Cardiac septum (tissue), 1 donor: ENCODE results near the gene ALAS2. TPM values are rescaled to one million over a fixed set of nuclear protein-coding genes. Genes with fewer than 3 reads are reported as not detected.
"Not testable (repeated sequence)": the region's sequence is repeated elsewhere in the genome, so short reads cannot be mapped to it uniquely, and the experiment has no call there.

Experiments
- DNase-seq: peaks from one replicate; pipeline ENCODE4 v3.0.0-alpha.2; 2020; ENCODE audit warnings: low spot score
- intact Hi-C: fragments of 100-400 bp; cut with DNase I; formaldehyde crosslinking; loops from one replicate; pipeline ENCODE4 v1.14.0; 2022
- long read RNA-seq: library from polyadenylated mRNA; unstranded; transcript quantifications from one replicate; pipeline ENCODE4 v2.0.0, GENCODE V29; 2021
- total RNA-seq: library from RNA; stranded (reverse); fragmentation: NEBNext Ultra II Directional; extraction: Animal tissue kit (Norgen Biotek cat#: 25700); gene quantifications from one replicate; pipeline ENCODE4 v1.2.1, GENCODE V29; 2021
- donor health status: DM: no; HTN: no; CAD: no.

Gene ALAS2, protein sequence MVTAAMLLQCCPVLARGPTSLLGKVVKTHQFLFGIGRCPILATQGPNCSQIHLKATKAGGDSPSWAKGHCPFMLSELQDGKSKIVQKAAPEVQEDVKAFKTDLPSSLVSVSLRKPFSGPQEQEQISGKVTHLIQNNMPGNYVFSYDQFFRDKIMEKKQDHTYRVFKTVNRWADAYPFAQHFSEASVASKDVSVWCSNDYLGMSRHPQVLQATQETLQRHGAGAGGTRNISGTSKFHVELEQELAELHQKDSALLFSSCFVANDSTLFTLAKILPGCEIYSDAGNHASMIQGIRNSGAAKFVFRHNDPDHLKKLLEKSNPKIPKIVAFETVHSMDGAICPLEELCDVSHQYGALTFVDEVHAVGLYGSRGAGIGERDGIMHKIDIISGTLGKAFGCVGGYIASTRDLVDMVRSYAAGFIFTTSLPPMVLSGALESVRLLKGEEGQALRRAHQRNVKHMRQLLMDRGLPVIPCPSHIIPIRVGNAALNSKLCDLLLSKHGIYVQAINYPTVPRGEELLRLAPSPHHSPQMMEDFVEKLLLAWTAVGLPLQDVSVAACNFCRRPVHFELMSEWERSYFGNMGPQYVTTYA
- total RNA-seq, result 5.6 TPM
- long read RNA-seq, partial matches to known transcripts, result 1 of 2 reads
- long read RNA-seq, other reads (novel, unspliced or antisense), result 0 of 2 reads

DNA sequence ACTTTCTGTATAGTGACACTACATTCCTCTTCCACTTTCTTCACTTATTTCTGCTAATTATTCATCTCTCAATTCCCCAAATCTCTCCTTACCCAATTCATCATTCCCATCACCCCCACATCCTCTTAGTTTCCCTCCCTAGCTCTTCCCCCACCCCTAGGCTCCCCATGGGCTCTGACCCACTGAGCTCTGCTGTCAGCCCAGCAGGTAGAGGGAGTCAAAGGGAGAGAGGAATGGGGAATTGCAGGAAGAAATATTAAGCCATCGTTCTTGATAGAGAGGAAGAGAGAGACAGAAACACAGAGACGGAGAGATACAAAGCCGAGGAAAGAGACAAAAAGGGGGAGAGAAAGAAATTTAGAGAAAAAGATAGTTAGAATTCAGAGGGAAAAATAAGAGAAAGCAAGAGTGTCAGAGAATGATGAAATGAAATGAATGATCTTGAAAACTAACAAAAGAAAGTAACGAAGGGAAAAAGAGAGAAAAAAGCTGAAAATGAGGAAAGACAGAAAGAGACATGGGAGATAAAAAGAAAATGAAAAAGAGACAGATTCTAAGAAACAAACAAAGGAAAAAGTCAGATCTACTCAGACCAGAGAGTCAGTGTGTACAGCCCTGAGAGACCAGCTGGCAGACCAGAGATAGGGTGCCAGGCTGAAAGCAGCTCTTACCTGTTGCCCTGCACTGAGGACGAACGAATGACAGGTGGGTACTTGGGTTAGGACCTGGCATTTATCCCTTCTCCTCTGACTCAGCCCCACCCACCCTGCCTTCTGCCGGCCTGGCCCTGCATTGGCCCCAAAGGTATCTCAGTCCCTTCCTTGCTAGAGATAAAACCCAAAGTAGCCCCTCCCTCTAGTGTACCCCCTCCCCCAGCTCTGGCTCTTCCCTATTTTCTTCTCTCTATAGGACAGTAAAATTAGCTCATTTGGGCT, at the start of gene ALAS2:
Gene ALAS2 (minus strand): TSS at position 707 of the 935 bp plus-strand sequence. CDS start 4,977 bp downstream, outside the sequence.
- intact Hi-C loops, result no loop called here
- DNase-seq, result no peak

DNA sequence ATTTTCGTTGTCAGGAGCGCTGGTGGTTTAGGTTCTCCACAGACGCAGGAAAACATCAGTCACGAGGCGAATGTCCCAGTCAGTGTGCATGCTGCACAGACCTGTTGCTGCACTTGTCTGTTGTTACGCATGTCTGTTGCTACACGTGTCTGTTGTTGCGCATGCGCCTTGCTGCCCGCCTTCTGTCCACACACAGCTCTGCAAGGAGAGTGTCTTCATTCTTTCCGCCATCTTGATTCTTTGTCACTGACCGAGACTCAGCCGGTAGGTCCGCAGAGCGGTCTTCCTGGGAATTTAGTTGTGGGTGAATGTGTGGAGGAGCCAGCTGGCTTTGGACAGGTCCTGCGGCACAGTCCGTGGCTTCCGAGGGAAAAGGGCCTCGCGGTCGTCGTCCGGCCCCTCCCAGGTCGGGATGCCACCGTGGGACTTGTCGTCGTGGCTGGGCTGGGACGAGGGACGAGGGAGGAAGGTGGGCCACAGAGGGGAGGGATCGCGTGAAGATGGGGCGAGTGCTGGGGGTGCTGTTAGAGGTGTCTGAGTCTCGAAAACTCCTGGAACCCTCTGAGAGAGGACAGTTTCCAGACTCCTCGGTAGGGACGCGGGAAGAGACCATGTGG, 44.2 kb upstream of the ALAS2 start, which contains the start of gene PAGE2B:
Gene PAGE2B (plus strand): TSS at position 180 of the 617 bp plus-strand sequence. CDS start 1,012 bp downstream, outside the sequence.
- DNase-seq, result no peak
- intact Hi-C loops, result no loop called here

DNA sequence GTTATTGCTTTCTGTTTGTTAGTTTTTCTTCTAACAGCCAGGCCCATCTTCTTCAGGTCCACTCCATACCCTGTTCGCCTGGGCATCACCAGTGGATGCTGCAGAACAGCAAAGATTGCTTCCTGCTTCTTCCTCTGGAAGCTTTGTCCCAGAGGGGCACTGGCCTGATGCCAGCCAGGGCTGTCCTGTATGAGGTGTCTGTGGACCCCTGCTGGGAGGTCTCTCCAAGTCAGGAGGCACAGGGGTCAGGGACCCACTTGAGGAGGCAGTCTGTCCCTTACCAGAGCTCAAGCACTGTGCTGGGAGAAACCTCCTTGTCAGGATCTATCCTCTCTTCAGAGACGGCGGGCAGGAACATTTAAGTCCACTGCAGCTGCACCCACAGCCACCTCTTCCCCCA, 41.5 kb upstream of the ALAS2 start:
- intact Hi-C loops, result no loop called here
- DNase-seq, result no peak

DNA sequence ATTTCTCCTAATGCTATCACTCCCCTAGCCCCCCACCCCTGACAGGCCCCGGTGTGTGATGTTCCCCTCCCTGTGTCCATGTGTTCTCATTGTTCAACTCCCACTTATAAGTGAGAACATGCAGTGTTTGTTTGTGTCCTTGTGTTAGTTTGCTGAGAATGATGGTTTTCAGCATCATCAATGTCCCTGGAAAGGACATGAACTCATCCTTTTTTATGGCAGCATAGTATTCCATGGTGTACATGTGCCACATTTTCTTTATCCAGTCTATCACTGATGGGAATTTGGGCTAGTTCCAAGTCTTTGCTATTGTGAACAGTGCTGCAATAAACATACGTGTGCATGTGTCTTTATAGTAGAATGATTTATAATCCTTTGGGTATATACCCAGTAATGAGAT, 36.4 kb upstream of the ALAS2 start:
- DNase-seq, intact Hi-C loops: not testable (repeated sequence)

GRCh38 chrX:55057675-55058249, 27.0 kb upstream of the ALAS2 start:
- intact Hi-C loops, result loop anchor here (10.0 kb wide), 2 partner anchors 163 to 1743 kb away; no protein-coding TSS in a partner anchor
- no peak for DNase-seq

DNA sequence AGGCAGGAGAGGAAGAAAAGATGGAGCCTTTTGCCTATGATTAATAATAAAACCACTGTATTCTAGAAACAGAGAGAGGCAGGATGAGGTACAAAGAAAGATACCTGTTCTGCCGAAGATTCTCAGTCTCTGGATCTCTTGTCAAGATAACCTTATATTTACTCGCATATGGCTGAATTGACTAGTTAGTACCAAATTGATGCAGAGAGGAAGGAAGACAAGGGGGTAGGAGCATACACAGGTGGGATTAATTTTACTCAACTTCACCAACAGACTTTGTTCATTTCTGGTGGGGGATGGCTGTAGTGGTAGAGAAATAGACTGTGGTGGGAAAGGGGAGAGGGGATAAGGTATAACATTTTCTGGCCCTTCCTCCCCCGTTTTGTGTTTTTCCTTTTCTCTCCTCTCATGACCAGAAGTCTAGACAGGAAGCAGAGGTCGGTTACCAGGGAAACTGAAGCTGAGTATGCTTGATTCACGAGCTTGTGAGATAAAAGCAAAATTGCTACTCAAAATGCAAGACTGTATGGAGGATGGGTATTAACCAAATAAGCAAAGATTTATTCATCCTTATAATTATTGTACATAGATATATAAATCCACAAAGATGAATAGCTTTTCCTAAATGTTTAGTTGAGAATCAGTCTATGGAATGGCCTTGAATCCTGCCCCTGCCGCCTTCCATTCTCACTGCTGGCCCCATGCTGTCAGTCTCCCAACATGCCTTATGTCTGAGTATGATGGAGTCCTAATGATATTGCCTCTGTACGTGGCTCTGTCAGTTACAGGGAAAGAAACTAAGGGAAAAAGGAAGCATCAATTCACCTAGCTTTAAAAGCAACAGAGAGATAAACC, 26.3 kb upstream of the ALAS2 start:
- intact Hi-C loops, result loop anchor here (10.0 kb wide), 2 partner anchors 162 to 1742 kb away; no protein-coding TSS in a partner anchor

GRCh38 chrX:55050599-55050998, 19.8 kb upstream of the ALAS2 start:
- intact Hi-C loops, result loop anchor here (10.0 kb wide), 2 partner anchors 156 to 1736 kb away; no protein-coding TSS in a partner anchor
- not testable (repeated sequence) for DNase-seq

More for the DNA sequence above, 26.3 kb upstream of the ALAS2 start:
- DNase-seq, result no peak

GRCh38 chrX:55041514-55041913, 10.7 kb upstream of the ALAS2 start:
- DNase-seq, result no peak
- intact Hi-C loops, result no loop called here

GRCh38 chrX:55039471-55039870, 8.7 kb upstream of the ALAS2 start:
- intact Hi-C loops, result no loop called here
- DNase-seq, result no peak

DNA sequence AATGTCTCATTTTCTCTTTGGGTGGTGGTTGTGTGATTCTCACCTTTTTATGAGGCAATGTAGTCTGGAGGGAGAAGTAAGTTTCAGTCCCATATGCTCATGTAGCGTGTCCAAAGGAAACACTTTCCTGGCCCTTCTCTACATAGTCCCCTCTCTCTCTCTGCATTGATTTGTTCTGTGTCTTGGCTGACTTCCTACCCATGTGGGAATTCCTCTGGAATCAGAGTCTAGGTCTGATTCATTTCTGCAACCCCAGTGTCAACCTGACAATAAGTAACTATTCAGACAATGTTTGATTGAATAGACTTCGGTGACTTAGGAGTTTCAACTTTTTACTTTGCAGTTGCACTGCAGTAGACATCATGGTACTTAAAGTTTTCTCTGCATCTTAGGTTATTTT, 2.7 kb upstream of the ALAS2 start:
- DNase-seq, result no peak
- intact Hi-C loops, result no loop called here

DNA sequence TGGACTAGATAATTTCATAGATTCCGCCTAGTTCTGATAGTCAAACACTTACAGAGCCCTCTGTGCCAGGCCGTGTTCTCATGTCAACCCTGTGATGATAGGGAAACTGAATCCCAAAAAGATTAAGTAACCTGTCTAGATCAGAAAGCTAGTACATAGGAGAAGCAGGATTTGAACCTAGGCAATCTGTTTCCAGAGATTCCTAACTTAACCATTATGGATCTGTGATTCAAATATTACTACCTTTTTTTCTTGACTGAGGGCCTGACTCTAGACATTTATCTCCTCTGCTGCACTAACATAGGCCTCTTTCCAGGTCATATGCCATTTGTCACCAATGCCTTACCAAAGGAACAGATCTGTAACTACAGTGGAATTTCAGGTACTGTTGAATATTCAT, 1.5 kb downstream of the ALAS2 start:
- intact Hi-C loops, result no loop called here

GRCh38 chrX:55028611-55029010, 2.2 kb downstream of the ALAS2 start:
- intact Hi-C loops, result no loop called here
- no peak for DNase-seq

More for the DNA sequence above, 1.5 kb downstream of the ALAS2 start:
- no peak for DNase-seq

- DNase-seq, result no peak
- intact Hi-C loops, result no loop called here
Measured at GRCh38 chrX:55028040-55028439, 2.7 kb downstream of the ALAS2 start.

- no peak for DNase-seq
- intact Hi-C loops, result no loop called here
Measured at GRCh38 chrX:55026840-55027239, 3.9 kb downstream of the ALAS2 start.

DNA sequence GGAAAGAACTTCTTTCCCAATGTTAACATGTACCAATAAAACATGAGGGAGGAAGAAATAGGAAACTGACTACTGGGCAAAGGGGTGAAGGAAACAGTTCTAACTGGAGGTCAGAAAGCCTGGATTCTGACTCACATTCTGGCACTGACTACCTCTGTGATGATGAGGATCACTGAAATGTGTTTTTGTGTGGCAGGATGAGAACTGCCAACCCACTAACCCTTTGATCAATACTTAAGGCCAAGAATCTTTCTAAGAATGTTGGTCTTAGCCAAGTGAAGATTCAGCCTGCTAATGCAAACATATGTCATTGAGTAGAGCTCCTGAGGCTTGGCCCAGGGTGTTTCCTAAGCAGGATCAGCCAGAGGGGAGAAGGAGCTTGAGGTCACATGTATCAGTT, 4.6 kb downstream of the ALAS2 start:
- DNase-seq, result no peak
- intact Hi-C loops, result no loop called here

- DNase-seq, result no peak
Measured at GRCh38 chrX:55014897-55015299, 15.9 kb downstream of the ALAS2 start.

GRCh38 chrX:55011294-55011693, 19.5 kb downstream of the ALAS2 start:
- intact Hi-C loops, result no loop called here
- no peak for DNase-seq

More at GRCh38 chrX:55014897-55015299, 15.9 kb downstream of the ALAS2 start:
- intact Hi-C loops, result no loop called here
